GM12878 (cell line): ENCODE results near the gene KCNB1.

ENCODE experiments used
- CTCF ChIP-seq, 3 experiments: IDR thresholded peaks in 2 of 3; conservative IDR thresholded peaks in 1 of 3; 2 replicates each; pipeline ENCODE4 v1.5.1; 2011; ENCODE audit warnings: low read depth in 3 of 3, low read length in 3 of 3, mild to moderate bottlenecking in 3 of 3, control low read depth in 2 of 3, moderate library complexity in 2 of 3, inconsistent platforms in 1 of 3, mixed read lengths in 1 of 3; ENCODE audit not compliant: control insufficient read depth in 2 of 3, insufficient read depth in 1 of 3; ENCODE audit errors: extremely low read depth in 1 of 3
- NRF1 ChIP-seq: conservative IDR thresholded peaks from 2 replicates; pipeline ENCODE4 v1.6.1; 2011; ENCODE audit warnings: mild to moderate bottlenecking, low read depth, low read length, improper control_type of control experiment
- RAD21 ChIP-seq: IDR thresholded peaks from 2 replicates; pipeline ENCODE4 v1.6.1; 2011; ENCODE audit warnings: mild to moderate bottlenecking, low read depth, low read length, moderate library complexity; ENCODE audit not compliant: insufficient read depth
- RCOR1 ChIP-seq: conservative IDR thresholded peaks from 2 replicates; pipeline ENCODE4 v1.6.1; 2012; ENCODE audit warnings: low read depth, low read length, improper control_type of control experiment

DNA sequence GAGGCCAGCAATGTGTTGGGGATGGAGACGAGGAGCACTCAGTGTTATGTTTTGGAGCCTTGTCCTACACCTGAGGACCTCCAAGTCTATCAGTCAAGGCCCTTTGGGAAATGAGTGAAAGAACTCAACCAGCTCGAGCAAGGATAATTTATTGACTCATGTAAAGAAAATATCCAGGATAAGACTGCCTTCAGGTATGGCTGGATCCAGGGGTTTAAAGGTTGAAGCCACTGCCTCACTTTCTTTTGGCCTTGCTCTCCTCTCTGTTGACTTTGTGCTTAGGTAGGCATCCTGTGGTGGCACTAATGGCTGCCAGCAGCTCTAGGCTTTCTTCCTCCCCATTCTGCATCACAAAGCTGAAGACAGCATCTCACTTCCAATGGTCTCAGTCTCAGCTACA lies 138.3 kb downstream of the KCNB1 start:
- TF ChIP-seq RAD21 (no peak), CTCF (IDR thresholded peaks at IDR 0.05 in 2 of 3, conservative IDR thresholded peaks at IDR 0.05 in 1 of 3; ENCODE audit: control insufficient read depth in 2 of 3, extremely low read depth in 1 of 3, insufficient read depth in 1 of 3, low read depth in 3 of 3, low read length in 3 of 3) (no peak), NRF1 (no peak), RCOR1 (no peak)
